ENCODE data around the gene COX20. TPM values are rescaled to one million over a fixed set of nuclear protein-coding genes. Genes with fewer than 3 reads are reported as not detected.

The COX20 gene
- total RNA-seq, 4 donors from 2014 or later, result 12.3 to 23.4 (median 20.2) TPM

DNA sequence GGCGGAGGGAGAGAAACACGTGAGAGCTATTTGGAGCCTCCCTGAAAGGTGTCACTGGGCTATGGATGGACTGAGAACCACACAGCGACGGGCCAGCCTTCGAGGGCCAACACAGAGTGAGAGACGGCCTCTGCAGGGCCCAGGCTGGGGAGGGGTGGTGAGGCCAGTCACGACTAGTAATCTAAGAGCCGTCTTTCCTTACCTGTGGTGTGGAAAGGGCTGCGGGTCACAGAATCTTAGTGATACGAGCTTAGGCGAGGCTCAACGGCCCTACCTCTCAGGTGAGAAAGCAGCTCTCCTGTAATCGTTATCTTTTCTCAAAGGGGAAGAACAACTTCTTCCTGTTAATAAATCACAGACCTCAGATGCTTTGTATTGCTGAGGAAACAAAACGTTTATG, 33.4 kb upstream of the COX20 start:
- TF ChIP-seq, protein P1, sequence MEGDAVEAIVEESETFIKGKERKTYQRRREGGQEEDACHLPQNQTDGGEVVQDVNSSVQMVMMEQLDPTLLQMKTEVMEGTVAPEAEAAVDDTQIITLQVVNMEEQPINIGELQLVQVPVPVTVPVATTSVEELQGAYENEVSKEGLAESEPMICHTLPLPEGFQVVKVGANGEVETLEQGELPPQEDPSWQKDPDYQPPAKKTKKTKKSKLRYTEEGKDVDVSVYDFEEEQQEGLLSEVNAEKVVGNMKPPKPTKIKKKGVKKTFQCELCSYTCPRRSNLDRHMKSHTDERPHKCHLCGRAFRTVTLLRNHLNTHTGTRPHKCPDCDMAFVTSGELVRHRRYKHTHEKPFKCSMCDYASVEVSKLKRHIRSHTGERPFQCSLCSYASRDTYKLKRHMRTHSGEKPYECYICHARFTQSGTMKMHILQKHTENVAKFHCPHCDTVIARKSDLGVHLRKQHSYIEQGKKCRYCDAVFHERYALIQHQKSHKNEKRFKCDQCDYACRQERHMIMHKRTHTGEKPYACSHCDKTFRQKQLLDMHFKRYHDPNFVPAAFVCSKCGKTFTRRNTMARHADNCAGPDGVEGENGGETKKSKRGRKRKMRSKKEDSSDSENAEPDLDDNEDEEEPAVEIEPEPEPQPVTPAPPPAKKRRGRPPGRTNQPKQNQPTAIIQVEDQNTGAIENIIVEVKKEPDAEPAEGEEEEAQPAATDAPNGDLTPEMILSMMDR (IDR thresholded peaks at IDR 0.05), result no peak
- TF ChIP-seq POLR2A (IDR thresholded peaks at IDR 0.05), result no peak
- intact Hi-C loops (cut with DNase I; ENCODE audit: low total_unique reads), result no loop called here
- H3K4me3 ChIP-seq (ENCODE audit: low read depth, poor library complexity, severe bottlenecking), result no peak overlapping the region
- 60 to 63% methylated on average over 14 of the region's 14 CpGs for WGBS, 2 donors
- DNase-seq (ENCODE audit: low spot score in 2 of 2), result no peak

GRCh38 chr1:244802556-244803239, 32.8 kb upstream of the COX20 start:
- peak in 1 of 2 donors; percentile 39 for DNase-seq (ENCODE audit: low spot score in 2 of 2)
- WGBS, 2 donors, result 85 to 89% methylated on average over 16 of the region's 16 CpGs
- no peak for TF ChIP-seq POLR2A (IDR thresholded peaks at IDR 0.05)
- TF ChIP-seq, protein P1 (IDR thresholded peaks at IDR 0.05), result no peak
- intact Hi-C loops (cut with DNase I; ENCODE audit: low total_unique reads), result no loop called here
- H3K4me3 ChIP-seq (ENCODE audit: low read depth, poor library complexity, severe bottlenecking), result no peak overlapping the region

DNA sequence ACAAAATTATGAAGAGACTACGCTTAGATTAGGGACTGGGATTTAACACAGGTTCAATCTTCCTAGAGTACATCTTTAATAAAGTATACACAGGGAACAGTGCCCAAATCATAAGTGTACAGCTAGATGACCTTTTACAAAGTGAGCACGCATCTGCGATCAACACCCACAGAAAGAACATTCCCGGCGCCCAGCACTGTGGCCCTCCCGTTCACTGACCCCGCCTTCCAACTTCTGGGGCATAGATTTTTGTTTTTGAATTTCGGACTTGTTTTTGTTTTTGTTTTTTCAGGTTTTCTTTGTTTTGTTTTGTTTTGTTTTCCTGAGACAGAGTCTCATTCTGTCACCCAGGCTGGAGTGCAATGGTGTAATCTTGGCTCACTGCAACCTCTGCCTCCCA, 30.6 kb upstream of the COX20 start:
- 89 to 95% methylated on average over 8 of the region's 8 CpGs for WGBS, 2 donors
- intact Hi-C loops (cut with DNase I; ENCODE audit: low total_unique reads), result no loop called here
- TF ChIP-seq, protein P1 (IDR thresholded peaks at IDR 0.05), result no peak
- TF ChIP-seq POLR2A (IDR thresholded peaks at IDR 0.05), result no peak
- DNase-seq (ENCODE audit: low spot score in 2 of 2), result peak in 1 of 2 donors; percentile 52
- H3K4me3 ChIP-seq (ENCODE audit: low read depth, poor library complexity, severe bottlenecking), result no peak overlapping the region

- DNase-seq (ENCODE audit: low spot score in 2 of 2), result no peak
- TF ChIP-seq, protein P1 (IDR thresholded peaks at IDR 0.05), result no peak
- no peak for TF ChIP-seq POLR2A (IDR thresholded peaks at IDR 0.05)
- H3K4me3 ChIP-seq (ENCODE audit: low read depth, poor library complexity, severe bottlenecking), result no peak overlapping the region
- intact Hi-C loops (cut with DNase I; ENCODE audit: low total_unique reads), result no loop called here
Observed at GRCh38 chr1:244807138-244807537, 28.3 kb upstream of the COX20 start.

- intact Hi-C loops (cut with DNase I; ENCODE audit: low total_unique reads), result no loop called here
- TF ChIP-seq, protein P1 (IDR thresholded peaks at IDR 0.05), result no peak
- TF ChIP-seq POLR2A (IDR thresholded peaks at IDR 0.05), result no peak
- H3K4me3 ChIP-seq (ENCODE audit: low read depth, poor library complexity, severe bottlenecking), result no peak overlapping the region
- 88 to 89% methylated on average over 22 of the region's 22 CpGs for WGBS, 2 donors
- DNase-seq (ENCODE audit: low spot score in 2 of 2), result peak in 1 of 2 donors; percentile 81
Observed at GRCh38 chr1:244810221-244810620, 25.2 kb upstream of the COX20 start.

DNA sequence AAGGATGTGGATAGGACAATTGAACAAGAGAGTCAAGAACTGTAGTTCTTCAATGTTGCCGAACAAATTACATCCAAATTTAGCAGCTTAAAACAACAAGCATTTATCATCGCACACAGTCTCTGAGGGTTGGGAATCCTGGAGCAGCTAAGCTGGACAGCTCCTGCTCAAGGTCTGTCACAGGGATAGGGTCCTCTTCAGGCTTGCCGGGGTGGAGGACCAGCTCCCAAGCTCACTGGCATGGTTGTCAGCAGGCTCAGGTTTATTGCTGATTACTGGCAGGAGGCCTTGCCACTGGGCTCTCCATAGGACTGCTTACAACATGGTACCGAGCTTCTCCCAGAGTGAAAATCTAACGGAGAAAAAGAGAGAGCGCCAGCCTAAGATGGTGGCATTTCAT, 22.1 kb upstream of the COX20 start:
- intact Hi-C loops (cut with DNase I; ENCODE audit: low total_unique reads), result no loop called here
- DNase-seq (ENCODE audit: low spot score in 2 of 2), result no peak
- TF ChIP-seq POLR2A (IDR thresholded peaks at IDR 0.05), result no peak
- TF ChIP-seq, protein P1 (IDR thresholded peaks at IDR 0.05), result no peak
- 85 to 86% methylated on average over 6 of the region's 6 CpGs for WGBS, 2 donors
- no peak overlapping the region for H3K4me3 ChIP-seq (ENCODE audit: low read depth, poor library complexity, severe bottlenecking)

Measured in lower leg skin (tissue), 4 donors.